HEK293T (cell line): ENCODE data around the gene CNOT9.

ENCODE experiments used
- ARNT ChIP-seq: fragments of 450-650 bp; IDR thresholded peaks from 2 replicates; pipeline ENCODE4 v1.6.1; 2017; ENCODE audit warnings: mild to moderate bottlenecking
- BHLHE40 ChIP-seq: fragments of 450-650 bp; IDR thresholded peaks from 2 replicates; pipeline ENCODE4 v1.6.1; 2016; ENCODE audit warnings: mild to moderate bottlenecking, moderate library complexity, borderline replicate concordance
- FOXA1 ChIP-seq: fragments of 450-650 bp; IDR thresholded peaks from 2 replicates; pipeline ENCODE4 v1.6.1; 2016; ENCODE audit warnings: mild to moderate bottlenecking
- FOXM1 ChIP-seq: fragments of 450-650 bp; IDR thresholded peaks from 2 replicates; pipeline ENCODE4 v1.6.1; 2017; ENCODE audit warnings: mild to moderate bottlenecking, borderline replicate concordance
- L3MBTL2 ChIP-seq: fragments of 450-650 bp; conservative IDR thresholded peaks from 2 replicates; pipeline ENCODE4 v1.6.1; 2016; ENCODE audit warnings: mild to moderate bottlenecking
- LEF1 ChIP-seq: fragments of 450-650 bp; IDR thresholded peaks from 2 replicates; pipeline ENCODE4 v1.6.1; 2017; ENCODE audit warnings: mild to moderate bottlenecking, borderline replicate concordance
- SP1 ChIP-seq: fragments of 450-650 bp; IDR thresholded peaks from 2 replicates; pipeline ENCODE4 v1.6.1; 2017

- no peak for TF ChIP-seq FOXA1
- no peak for TF ChIP-seq FOXM1
- TF ChIP-seq LEF1 = no peak
- no peak for TF ChIP-seq BHLHE40
- no peak for TF ChIP-seq SP1
- TF ChIP-seq L3MBTL2 = no peak
- TF ChIP-seq ARNT = no peak
Measured at GRCh38 chr2:218529990-218530389, 38.6 kb upstream of the CNOT9 start.
